Inferior parietal cortex (tissue), 1 donor: ENCODE results near the gene DACH1.

Experiments used
- DNase-seq: peaks from one replicate; pipeline ENCODE4 v3.0.0-alpha.2; 2016; ENCODE audit errors: extremely low spot score

Gene DACH1

GRCh38 chr13:71624653-71625600, 242.1 kb downstream of the DACH1 start:
- no peak for DNase-seq

DNA sequence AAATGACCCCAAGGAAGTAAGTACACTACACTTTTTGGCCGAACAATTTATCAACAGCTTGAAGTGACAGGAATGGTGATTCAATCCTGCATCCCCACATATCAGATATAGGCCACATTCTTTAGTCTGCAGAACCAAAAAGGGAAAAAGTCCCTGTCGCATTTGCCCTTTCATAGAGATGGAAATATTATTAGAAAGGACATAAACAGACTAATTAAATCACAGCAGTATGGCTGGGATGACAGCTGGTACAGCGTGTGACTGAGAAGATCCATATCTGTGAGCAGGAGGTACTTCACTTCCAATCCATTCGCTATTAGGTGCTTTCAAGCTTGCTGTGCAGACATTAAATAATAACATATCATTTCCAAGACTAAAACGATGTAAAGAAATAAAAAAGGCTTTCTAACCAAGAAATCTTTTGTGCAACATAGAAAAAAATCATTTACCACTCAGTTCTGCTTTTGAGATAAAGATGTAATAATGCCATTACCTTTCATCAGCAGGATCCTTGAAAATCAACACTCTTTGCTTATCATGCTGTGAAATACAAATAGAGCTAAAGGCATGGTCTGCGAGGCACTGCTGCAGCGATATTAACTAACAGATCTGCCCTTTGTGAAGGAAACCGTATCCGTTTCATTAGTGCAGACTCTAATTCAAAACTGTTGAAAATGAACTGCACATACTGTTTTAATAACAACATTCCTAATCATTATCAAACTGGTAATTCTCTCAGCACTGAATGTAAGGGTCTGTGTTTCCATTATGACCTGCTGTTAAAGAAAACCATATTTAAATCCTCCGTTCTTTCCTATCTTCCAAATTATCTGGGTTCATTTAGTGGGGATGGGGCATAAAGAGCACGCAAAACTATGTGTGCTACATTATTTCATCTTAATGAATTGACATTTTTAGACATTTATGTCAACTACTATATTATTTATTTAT, 245.6 kb downstream of the DACH1 start:
- DNase-seq: no peak

DNA sequence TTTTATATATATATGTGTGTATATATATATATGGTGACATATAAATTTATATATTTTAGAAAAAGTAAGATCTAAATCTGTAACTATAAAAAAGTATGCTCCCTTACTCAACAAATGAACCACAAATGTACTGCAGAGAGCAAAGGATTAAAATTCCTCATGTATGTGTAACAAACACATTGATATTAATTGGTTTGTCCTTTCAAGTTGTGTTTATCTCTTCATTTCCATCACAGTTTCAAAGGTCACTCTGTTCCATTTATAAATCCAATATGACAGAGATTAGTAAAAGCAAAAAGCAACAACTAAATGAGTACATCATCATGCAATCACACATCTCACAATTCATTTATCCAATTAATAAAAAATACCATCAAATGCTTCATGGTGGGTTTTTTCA, 247.9 kb downstream of the DACH1 start:
- no peak for DNase-seq

DNA sequence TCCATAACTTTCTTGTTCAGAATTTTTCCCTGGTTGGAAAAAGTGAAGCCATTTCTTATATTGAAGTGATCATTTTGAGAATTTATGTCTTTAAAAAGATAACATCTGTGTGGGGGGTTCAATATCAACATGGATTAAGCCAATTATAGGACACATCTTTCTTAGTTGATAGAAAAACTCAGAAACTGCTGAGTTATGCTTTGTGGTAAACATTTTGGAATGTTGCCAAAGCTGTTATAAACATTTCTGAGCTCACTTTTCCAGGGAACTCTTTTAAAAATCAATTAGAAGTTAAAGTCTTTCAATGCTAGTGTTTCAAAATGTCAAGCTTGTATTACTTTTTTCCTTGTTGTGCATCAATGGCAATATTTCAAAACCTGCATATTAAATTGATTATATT, 248.8 kb downstream of the DACH1 start:
- no peak for DNase-seq

DNA sequence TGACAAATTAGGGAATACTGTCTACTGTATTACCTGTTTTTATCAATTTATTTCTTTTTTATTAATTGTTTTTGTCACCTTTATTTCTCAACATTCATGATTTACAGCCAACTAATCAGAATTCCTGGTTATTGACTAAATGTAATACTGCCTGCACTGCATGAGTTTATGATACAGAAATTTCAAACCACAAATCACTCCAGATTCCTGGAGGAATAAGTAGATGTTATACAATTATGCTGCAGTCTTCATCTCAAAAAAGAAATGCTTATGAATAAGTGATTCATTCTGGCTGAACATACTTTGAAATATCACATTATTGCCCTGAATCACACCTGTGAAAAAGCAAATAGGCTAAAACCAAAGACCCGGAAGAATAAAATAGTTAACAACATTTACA, 249.7 kb downstream of the DACH1 start:
- no peak for DNase-seq

- DNase-seq: no peak
These were observed 253.8 kb downstream of the DACH1 start for GRCh38 chr13:71613066-71613745.

DNA sequence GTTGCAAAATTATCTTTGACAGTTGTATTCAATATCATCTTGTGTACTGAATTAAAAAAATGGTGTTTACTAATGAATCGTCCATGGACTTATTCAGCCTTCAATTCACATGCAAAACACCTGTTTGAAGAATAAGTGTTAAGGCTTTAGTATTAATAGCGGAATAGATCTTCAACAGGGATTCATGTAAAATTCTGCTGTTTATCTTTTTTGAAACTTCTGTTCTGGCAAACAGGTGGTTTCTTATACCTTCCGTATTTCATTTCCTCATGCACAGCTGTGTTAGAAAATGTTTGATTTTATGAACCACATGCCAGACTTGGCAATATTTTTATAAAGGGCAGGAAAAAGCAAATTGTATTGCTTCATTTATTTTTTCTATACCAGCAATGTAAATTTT, 255.7 kb downstream of the DACH1 start:
- DNase-seq: no peak

GRCh38 chr13:71610876-71611275, 256.1 kb downstream of the DACH1 start:
- no peak for DNase-seq

DNA sequence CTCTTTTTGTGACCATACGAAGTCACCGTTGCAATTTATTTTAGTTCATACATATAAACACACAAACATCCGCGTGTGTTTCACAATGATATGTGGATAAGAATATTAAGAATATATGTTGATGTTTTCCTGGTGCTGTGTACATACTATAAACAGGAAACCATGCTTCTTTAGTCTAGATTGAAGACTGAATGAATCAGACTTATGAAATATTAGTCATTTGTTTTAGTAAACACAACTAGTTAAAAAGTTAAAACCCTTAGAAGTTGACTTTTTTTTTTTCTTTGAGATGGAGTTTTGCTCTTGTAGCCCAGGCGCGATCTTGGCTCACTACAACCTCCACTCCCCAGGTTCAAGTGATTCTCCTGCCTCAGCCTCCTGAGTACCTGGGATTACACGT, 257.7 kb downstream of the DACH1 start:
- DNase-seq: no peak

DNA sequence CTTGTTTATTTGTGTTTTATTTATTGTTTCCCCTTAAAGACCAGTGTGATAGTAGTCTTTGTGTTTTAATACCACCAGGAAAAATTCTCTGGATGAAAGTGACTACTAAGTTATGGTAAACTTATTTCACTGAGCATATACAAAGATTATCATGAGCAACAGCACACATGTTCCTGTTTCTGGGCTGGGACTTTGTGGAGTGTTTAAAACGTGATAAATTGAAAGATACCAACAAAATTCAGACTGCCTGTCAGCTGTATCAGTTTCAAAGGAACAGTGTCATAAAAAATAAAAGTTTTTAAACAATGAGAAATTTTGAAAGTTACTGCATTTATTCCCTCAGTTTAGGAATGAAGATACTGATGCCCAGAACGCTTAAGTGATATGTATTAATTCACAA, 259.4 kb downstream of the DACH1 start:
- DNase-seq: no peak

DNA sequence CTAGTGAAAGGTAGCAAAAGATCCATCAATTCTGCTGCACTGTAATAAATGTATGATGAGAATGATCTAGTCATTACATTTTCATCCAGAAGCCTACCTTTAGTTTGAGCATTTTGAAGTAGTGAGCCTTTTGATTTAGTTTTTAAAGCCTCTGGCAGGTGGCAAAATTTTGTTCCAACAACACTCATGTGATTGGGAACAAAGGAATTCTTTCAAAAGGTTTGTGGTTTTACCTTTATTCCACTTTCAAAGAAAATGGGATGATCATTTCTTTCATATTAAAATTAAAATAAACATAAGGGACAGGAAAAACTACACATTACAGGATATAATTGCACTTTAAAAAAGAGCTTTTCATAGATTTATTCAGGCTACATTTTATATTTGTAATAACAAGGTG, 260.2 kb downstream of the DACH1 start:
- DNase-seq: no peak

- DNase-seq: no peak
These were observed 261.3 kb downstream of the DACH1 start for GRCh38 chr13:71605744-71606143.

DNA sequence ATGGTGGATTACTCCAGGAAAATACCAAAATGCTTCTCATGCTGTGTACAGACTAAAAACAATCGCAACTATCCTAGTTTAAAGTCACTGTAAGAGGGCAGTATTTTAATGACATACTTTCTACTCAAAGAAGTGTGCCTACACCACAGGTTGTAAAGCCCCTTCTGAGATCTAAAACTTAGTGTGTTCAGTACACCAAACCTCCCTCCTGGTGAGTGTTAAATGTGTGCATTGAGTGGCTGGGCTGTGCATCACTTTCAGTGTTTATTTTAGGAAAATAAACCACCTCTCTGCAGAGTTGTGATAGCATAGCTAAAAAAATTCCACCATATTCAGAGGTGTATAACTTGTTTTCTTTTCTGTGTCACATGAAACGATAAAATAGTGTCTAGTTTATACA, 263.7 kb downstream of the DACH1 start:
- DNase-seq: no peak

DNA sequence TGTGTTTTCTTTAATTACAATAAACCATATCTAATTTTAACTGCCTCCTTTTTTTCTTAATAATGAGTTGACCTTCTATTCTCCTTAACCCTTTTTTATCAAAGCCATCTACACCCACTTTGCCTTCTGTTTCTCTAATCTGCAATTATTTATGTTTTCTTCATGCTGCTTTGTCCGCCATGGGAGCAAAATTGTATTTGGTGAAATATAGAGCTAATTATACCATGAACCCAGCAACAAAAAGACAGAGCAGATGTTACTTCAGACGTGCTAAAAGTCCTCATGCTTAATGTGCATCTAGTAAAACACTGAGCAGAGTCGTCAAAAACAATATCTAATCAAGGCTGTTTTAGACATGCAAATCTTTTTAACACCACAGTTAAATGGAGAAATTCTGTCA, 264.7 kb downstream of the DACH1 start:
- no peak for DNase-seq

DNA sequence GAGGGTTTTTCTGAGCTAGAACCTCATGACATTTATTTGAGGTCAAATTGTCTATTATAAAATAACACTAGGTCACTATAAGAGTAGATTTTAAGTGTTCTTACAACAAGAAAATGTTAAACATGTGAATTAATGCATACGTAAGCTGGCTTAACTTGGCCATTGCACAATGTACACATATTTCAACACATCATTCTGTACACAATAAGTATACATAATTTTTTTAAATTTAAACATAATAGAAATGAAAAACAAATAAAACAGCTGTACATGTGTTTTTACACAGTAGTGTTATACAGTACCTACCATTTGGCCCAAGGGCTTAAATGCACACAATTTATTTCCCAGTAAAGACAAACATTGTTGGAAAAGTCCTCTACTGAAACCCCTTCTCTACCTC, 269.9 kb downstream of the DACH1 start:
- DNase-seq: no peak

- no peak for DNase-seq
These were observed 270.9 kb downstream of the DACH1 start for GRCh38 chr13:71596116-71596515.

DNA sequence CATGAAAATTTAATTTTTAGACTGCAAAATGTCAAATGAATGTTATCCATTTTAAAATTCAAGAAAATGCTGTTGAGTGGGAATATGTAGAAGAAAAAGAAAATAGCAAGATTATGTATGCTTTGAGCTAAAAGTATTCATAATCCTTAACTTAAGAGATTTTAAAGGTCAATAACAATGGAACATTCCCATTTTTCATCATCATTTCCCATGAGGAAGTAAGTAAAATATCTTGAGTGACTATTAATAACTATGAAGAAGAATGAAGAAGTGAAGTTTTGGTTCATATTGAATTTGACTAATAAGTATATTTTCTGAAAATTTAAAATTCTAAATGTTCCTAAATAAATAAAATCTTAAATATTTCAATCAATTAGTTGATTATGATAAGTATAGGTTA, 273.4 kb downstream of the DACH1 start:
- no peak for DNase-seq

GRCh38 chr13:71591374-71591773, 275.6 kb downstream of the DACH1 start:
- no peak for DNase-seq

DNA sequence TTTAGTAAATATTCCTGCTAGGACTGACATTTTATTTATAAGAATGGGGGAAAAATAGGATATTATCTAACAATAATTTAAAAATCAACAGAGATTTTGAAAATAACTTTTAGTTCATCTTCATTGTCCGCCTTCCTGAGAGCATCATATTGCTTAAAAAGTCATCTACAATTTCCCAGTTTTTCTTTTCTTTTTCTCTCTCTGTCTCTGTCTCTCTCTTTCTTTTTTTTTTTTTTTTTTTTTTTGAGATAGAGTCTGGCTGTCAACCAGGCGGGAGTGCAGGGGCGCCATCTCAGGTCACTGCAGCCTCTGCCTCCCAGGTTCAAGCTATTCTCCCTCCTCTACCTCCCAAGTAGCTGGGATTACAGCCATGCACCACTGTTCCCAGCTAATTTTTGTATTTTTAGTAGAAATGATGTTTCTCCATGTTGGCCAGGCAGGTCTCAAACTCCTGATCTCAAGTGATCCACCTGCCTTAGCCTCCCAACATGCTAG, 276.3 kb downstream of the DACH1 start:
- no peak for DNase-seq

- no peak for DNase-seq
These were observed 278.0 kb downstream of the DACH1 start for GRCh38 chr13:71589032-71589431.

DNA sequence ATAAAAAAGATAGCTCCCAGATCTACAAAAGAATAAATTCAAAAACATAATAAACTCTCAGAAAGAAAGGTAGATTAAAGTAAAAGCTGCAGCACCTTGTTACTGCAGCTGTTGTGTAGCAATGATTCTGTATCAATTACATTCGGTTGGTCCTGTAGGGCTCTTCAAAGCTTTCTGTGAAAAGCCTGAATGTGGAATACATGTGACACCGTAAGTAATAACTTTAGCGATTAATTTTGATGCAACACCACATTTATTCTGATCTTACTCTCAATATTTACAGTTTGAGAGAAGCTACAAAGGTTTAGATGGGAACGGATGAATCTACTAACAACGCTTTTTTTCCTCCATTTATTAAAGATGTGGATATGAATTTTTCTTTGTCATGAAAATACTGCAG, 279.2 kb downstream of the DACH1 start:
- no peak for DNase-seq

DNA sequence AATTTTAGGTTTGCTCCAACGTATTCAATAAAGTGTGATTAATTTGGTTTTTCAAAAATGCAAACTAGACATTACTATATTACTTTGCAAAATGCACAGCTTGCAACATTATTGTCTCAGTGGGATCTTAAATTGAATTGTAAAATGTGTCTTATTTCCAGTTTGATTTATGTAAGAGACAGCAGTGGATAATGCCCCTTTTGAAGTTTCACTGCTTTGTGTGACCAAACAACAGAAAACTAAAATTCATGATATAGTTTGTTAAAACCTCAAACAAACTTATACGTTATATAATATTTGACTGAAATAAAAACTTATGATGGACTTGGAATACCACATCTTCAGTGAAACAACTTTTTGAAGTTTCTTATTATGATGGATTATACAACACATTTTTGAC, 279.8 kb downstream of the DACH1 start:
- no peak for DNase-seq
